GM12878 (cell line): ENCODE measurements around the gene PDK1. TPM values are rescaled to one million over a fixed set of nuclear protein-coding genes. Genes with fewer than 3 reads are reported as not detected.

Source experiments
- ATAC-seq: fragments of 200-7000 bp; cut with Tn5 transposase; 3 replicates; pipeline ENCODE4 v1.9.1; 2020; ENCODE audit warnings: mild to moderate bottlenecking, moderate library complexity
- BruUV-seq: library from RNA; stranded (reverse); fragments of 400-500 nt; replicated peaks from 2 replicates; lab custom pipeline; 2021; lab: Mats Ljungman, UMichigan
- CTCF ChIA-PET: fragments of 300-600 bp; sonication (Branson Sonifier 250); formaldehyde crosslinking; extraction: SDS; loops from one replicate; lab custom pipeline; 2021; ENCODE audit warnings: inconsistent platforms; lab: Yijun Ruan, JAX
- POLR2A ChIA-PET: fragments of 350-600 bp; formaldehyde crosslinking; extraction: SDS; loops from one replicate; lab custom pipeline; 2021; ENCODE audit warnings: inconsistent platforms; lab: Charles Lee
- RAD21 ChIA-PET: fragments of 300-600 bp; sonication (Branson Sonifier 250); formaldehyde crosslinking; loops from one replicate; lab custom pipeline; 2023; ENCODE audit warnings: antibody characterized with exemption; ENCODE audit not compliant: unreplicated experiment; lab: Charles Lee
- SMC1A ChIA-PET: fragments of 300-600 bp; sonication (Branson Sonifier 250); formaldehyde crosslinking; loops from one replicate; lab custom pipeline; 2023; ENCODE audit not compliant: unreplicated experiment, uncharacterized antibody; lab: Charles Lee
- DNase-seq: peaks from one replicate; pipeline ENCODE4 v3.0.0-alpha.2; 2011; ENCODE audit warnings: low read depth, low spot score
- FAIRE-seq: peaks from 3 replicates; lab custom pipeline; 2011; peaks lifted over from hg19 to GRCh38; lab: Jason Lieb, UNC
- H2AFZ ChIP-seq: 2 replicates; pipeline ENCODE4 v1.6.0; 2011; ENCODE audit warnings: low read depth, low read length, control low read depth; ENCODE audit not compliant: control insufficient read depth
- H3K27ac ChIP-seq: 2 replicates; pipeline ENCODE4 v1.5.1; 2011; ENCODE audit warnings: control low read depth; ENCODE audit not compliant: control insufficient read depth, insufficient read depth
- H3K27me3 ChIP-seq, 2 experiments: replicated peaks in 1 of 2; 2 replicates each; pipeline versions ENCODE4 v1.6.0 to v1.6.1; 2011; ENCODE audit warnings: low read length in 1 of 2; ENCODE audit not compliant: control insufficient read depth in 2 of 2, insufficient read depth in 2 of 2
- H3K36me3 ChIP-seq, 2 experiments: 2 replicates each; pipeline ENCODE4 v1.5.1; 2011; ENCODE audit warnings: low read length in 1 of 2; ENCODE audit not compliant: control insufficient read depth in 2 of 2, insufficient read depth in 2 of 2
- H3K4me1 ChIP-seq: 2 replicates; pipeline ENCODE4 v1.6.1; 2011; ENCODE audit warnings: mild to moderate bottlenecking, low read length, moderate library complexity, mixed read lengths; ENCODE audit not compliant: control insufficient read depth, insufficient read depth
- H3K4me2 ChIP-seq: 2 replicates; pipeline ENCODE4 v1.6.0; 2011; ENCODE audit warnings: control low read depth; ENCODE audit not compliant: control insufficient read depth, insufficient read depth
- H3K4me3 ChIP-seq: fragments of 200-600 bp; sonication (generic); 2 replicates; pipeline ENCODE4 v1.5.1; 2016
- H3K79me2 ChIP-seq: 2 replicates; pipeline ENCODE4 v1.6.0; 2011; ENCODE audit warnings: low read length; ENCODE audit not compliant: control insufficient read depth, insufficient read depth
- H3K9ac ChIP-seq: 2 replicates; pipeline ENCODE4 v1.8.0; 2011; ENCODE audit warnings: low read length, control low read depth, mixed read lengths; ENCODE audit not compliant: control insufficient read depth, insufficient read depth
- H3K9me3 ChIP-seq: replicated peaks from 3 replicates; pipeline ENCODE4 v1.5.1; 2011; ENCODE audit warnings: mild to moderate bottlenecking, low read length; ENCODE audit not compliant: control insufficient read depth, insufficient read depth
- H4K20me1 ChIP-seq: 2 replicates; pipeline ENCODE4 v1.6.0; 2011; ENCODE audit not compliant: control insufficient read depth, insufficient read depth
- CREB1 ChIP-seq: IDR thresholded peaks from 2 replicates; pipeline ENCODE4 v1.6.1; 2012; ENCODE audit warnings: low read depth, mild to moderate bottlenecking, inconsistent platforms
- HDAC2 ChIP-seq: fragments of 200-600 bp; sonication (generic); IDR thresholded peaks from 2 replicates; pipeline ENCODE4 v1.6.1; 2017
- IKZF1 ChIP-seq: fragments of 450-650 bp; conservative IDR thresholded peaks from 2 replicates; pipeline ENCODE4 v1.6.1; 2017; ENCODE audit warnings: antibody characterized with exemption, mild to moderate bottlenecking
- KDM1A ChIP-seq: fragments of 200-600 bp; sonication (generic); IDR thresholded peaks from 2 replicates; pipeline ENCODE4 v1.6.1; 2016; ENCODE audit warnings: borderline replicate concordance
- LARP7 ChIP-seq: fragments of 450-650 bp; IDR thresholded peaks from 2 replicates; pipeline ENCODE4 v1.6.1; 2017; ENCODE audit warnings: mild to moderate bottlenecking
- MEF2A ChIP-seq: IDR thresholded peaks from 2 replicates; pipeline ENCODE4 v1.6.1; 2011; ENCODE audit warnings: low read depth, mild to moderate bottlenecking, low read length, moderate library complexity; ENCODE audit not compliant: insufficient read depth
- MTA2 ChIP-seq: fragments of 450-650 bp; IDR thresholded peaks from 2 replicates; pipeline ENCODE4 v1.6.1; 2016; ENCODE audit warnings: low read depth, mild to moderate bottlenecking, moderate library complexity
- NR2C2 ChIP-seq: IDR thresholded peaks from 2 replicates; pipeline ENCODE4 v1.6.1; 2011; ENCODE audit warnings: borderline replicate concordance, low read depth; ENCODE audit not compliant: control insufficient read depth, insufficient read length
- PML ChIP-seq: IDR thresholded peaks from 2 replicates; pipeline ENCODE4 v1.6.1; 2012; ENCODE audit warnings: low read length, inconsistent platforms
- SREBF2 ChIP-seq: IDR thresholded peaks from 2 replicates; pipeline ENCODE4 v1.6.1; 2012; ENCODE audit warnings: mild to moderate bottlenecking, low read length
- USF2 ChIP-seq: IDR thresholded peaks from 2 replicates; pipeline ENCODE4 v1.6.1; 2011; ENCODE audit warnings: low read depth, low read length, improper control_type of control experiment, borderline replicate concordance
- ZBED1 ChIP-seq: IDR thresholded peaks from 2 replicates; pipeline ENCODE4 v1.6.1; 2016; ENCODE audit warnings: borderline replicate concordance
- ZNF217 ChIP-seq: fragments of 450-650 bp; IDR thresholded peaks from 2 replicates; pipeline ENCODE4 v1.6.1; 2017; ENCODE audit warnings: antibody characterized with exemption, mild to moderate bottlenecking
- WGBS: methylation state at CpG from one replicate; pipeline ENCODE4 v1.1.6; 2016; ENCODE audit warnings: low lambda C conversion rate; ENCODE audit not compliant: insufficient replicate concordance, insufficient coverage; ENCODE audit errors: missing lambda C conversion rate; 5-methylcytosine and 5-hydroxymethylcytosine counted together
- in situ Hi-C: fragments of 300-500 bp; cut with MboI; formaldehyde crosslinking; loops from 9 replicates; pipeline ENCODE4 v1.14.3; 2018; ENCODE audit warnings: mixed read lengths
- intact Hi-C: fragments of 100-400 bp; cut with micrococcal nuclease; formaldehyde crosslinking; loops from one replicate; pipeline ENCODE4 v1.14.2; 2022; ENCODE audit not compliant: unreplicated experiment
- polyA plus RNA-seq, 11 experiments: library from polyadenylated mRNA; depleted of rRNA in 4 of 11; unstranded in 6 of 11; stranded (reverse) in 5 of 11; fragments of >200 nt; fragmentation: Nextera tagmentation in 4 of 11; fragmentation: Illumina TruSeq in 1 of 11; extraction: Ambion mirVana in 4 of 11; extraction: Trizol in 1 of 11; gene quantifications; 1 replicate in 1 of 11; 2 replicates in 10 of 11; pipeline versions ENCODE4 v1.2.1 to v1.2.3, GENCODE V29; 2011 to 2016; ENCODE audit warnings: inconsistent platforms in 2 of 11, missing spikeins in 2 of 11, low read depth in 1 of 11
- total RNA-seq, 4 experiments: library from RNA; depleted of rRNA in 3 of 4; stranded (reverse); fragments of >200 nt in 3 of 4; fragmentation: Illumina TruSeq in 1 of 4; extraction: Trizol in 1 of 4; gene quantifications; 2 replicates each; pipeline versions ENCODE4 v1.2.1 to v1.2.3, GENCODE V29; 2013 to 2021

PDK1 gene
- total and polyA plus RNA-seq, 10 of the 15 experiments (the other 5 are each of a cell fraction or from before 2014, with no cell fraction given), result 5.3 to 128 (median 17.1) TPM

- Histone ChIP-seq H3K36me3 (no peaks in the 10 kb centered on the region; a peak in 1 of 4 replicates), H4K20me1 (no peaks in the 10 kb centered on the region), H3K9me3 (peaks cover 19% of the 10 kb centered on the region; the same call in 2 of the 3 replicates), H3K4me3 (no peak overlapping the region), H3K27me3 (no peaks in the 10 kb centered on the region), H2AFZ (no peak overlapping the region), H3K4me2 (no peak overlapping the region), H3K4me1 (no peaks in the 10 kb centered on the region), H3K79me2 (no peaks in the 10 kb centered on the region; the same call in 1 of the 2 replicates), H3K27ac (no peak overlapping the region), H3K9ac (no peak overlapping the region)
- TF ChIP-seq CREB1, result no peak
- TF ChIP-seq NR2C2, result no peak
- TF ChIP-seq ZBED1, result no peak
- no peak for TF ChIP-seq ZNF217
- TF ChIP-seq IKZF1, result no peak
- no peak for TF ChIP-seq MEF2A
- TF ChIP-seq KDM1A, result no peak
- no peak for TF ChIP-seq LARP7
- no peak for TF ChIP-seq MTA2
- no peak for TF ChIP-seq HDAC2
- TF ChIP-seq SREBF2, result no peak
- TF ChIP-seq USF2, result no peak
- TF ChIP-seq PML, result no peak
- 60% methylated on average over 4 of the region's 4 CpGs for WGBS
- FAIRE-seq (no peak), ATAC-seq (no peak), DNase-seq (no peak)
- POLR2A ChIA-PET, result no interaction called here
- BruUV-seq, result no TSS peak
- SMC1A ChIA-PET, result interaction anchor here (0.6 kb wide), 1 partner anchor 57 kb away, joined by 3 read pairs; no protein-coding TSS in a partner anchor
- intact Hi-C loops (no loop called here), in situ Hi-C loops (no loop called here)
- CTCF ChIA-PET, result no interaction called here
- RAD21 ChIA-PET, result no interaction called here
Observed at GRCh38 chr2:172539767-172540166, 16.1 kb upstream of the PDK1 start.
